ENCODE data around the gene PHF1. TPM values are rescaled to one million over a fixed set of nuclear protein-coding genes. Genes with fewer than 3 reads are reported as not detected.

The PHF1 gene
- total and polyA plus RNA-seq, 2 of the 4 experiments (the other 2 are of a cell fraction): 9.0 to 47.2 TPM

GRCh38 chr6:33390767-33391277, 20.0 kb upstream of the PHF1 start:
- ATAC-seq (ENCODE audit: low read depth): no peak
- peak overlapping the region; percentile 35; the same call in 1 of the 2 replicates for H2BK120ac ChIP-seq (ENCODE audit: low read depth, low read length)
- peak overlapping the region; percentile 69 for H3K56ac ChIP-seq (ENCODE audit: extremely low read depth, insufficient read depth, low read length)
- peaks cover 0 to 3% of the 10 kb centered on the region in 2 experiments; a peak in 1 of 4 replicates for H3K79me1 ChIP-seq (ENCODE audit: low read depth in 1 of 2, low read length in 2 of 2)
- H3K27me3 ChIP-seq (ENCODE audit: control insufficient read depth, insufficient read depth, low read length): no peaks in the 10 kb centered on the region
- peak overlapping the region; percentile 47 for H2BK5ac ChIP-seq (ENCODE audit: low read depth, low read length, poor library complexity, severe bottlenecking)
- intact Hi-C loops (cut with micrococcal nuclease): loop anchor here (1.0 to 2.0 kb wide), 3 partner anchors 19 to 34 kb away; partner anchors contain the start of gene CUTA
- H3K36me3 ChIP-seq (ENCODE audit: control insufficient read depth, insufficient read depth, low read length): no peaks in the 10 kb centered on the region
- in situ Hi-C loops (cut with MboI; ENCODE audit: low sequenced_read_pairs): no loop called here
- dilution Hi-C loops (cut with HindIII; ENCODE audit: low sequenced_read_pairs, unreplicated experiment): no loop called here
- H4K91ac ChIP-seq (ENCODE audit: insufficient read depth, low read depth, low read length): peak overlapping the region; percentile 67
- 33% methylated on average over 1 of the region's 9 CpGs; no CpG with 5 or more reads in 1 of the 2 experiments for WGBS, 2 experiments (ENCODE audit: extremely low coverage in 2 of 2, insufficient read length in 1 of 2)
- H2AK9ac ChIP-seq (replicated peaks; ENCODE audit: low read depth, low read length, poor library complexity): peak overlapping the region; percentile 22
- H3K18ac ChIP-seq (ENCODE audit: low read depth, low read length): peak overlapping the region; percentile 3; the same call in 1 of the 2 replicates
- no peak overlapping the region for H3K23ac ChIP-seq (ENCODE audit: low read depth, low read length)
- H3K27ac ChIP-seq (ENCODE audit: insufficient read depth, low read length): peak overlapping the region; percentile 32
- no peaks in the 10 kb centered on the region for H4K20me1 ChIP-seq (ENCODE audit: insufficient read depth, low read length)
- H3K9me3 ChIP-seq (ENCODE audit: control insufficient read depth, insufficient read depth, low read length): no peaks in the 10 kb centered on the region
- no TSS peak for BruUV-seq (replicated peaks)
- H3K4me2 ChIP-seq (ENCODE audit: low read depth, low read length): peak overlapping the region; percentile 28
- POLR2A ChIA-PET (ENCODE audit: unreplicated experiment): no interaction called here
- peak overlapping the region; percentile 65; the same call in 2 of the 3 replicates for H2BK15ac ChIP-seq (ENCODE audit: low read depth, low read length)
- CTCF ChIA-PET: interaction anchor here (0.7 to 1.3 kb wide), 5 partner anchors 10 to 55 kb away, joined by 3 to 7 read pairs (median 3); no protein-coding TSS in a partner anchor
- TF ChIP-seq CEBPB (IDR thresholded peaks at IDR 0.05; ENCODE audit: low read depth, low read length) (peak; percentile 74), RCOR1 (IDR thresholded peaks at IDR 0.05; ENCODE audit: insufficient replicate concordance, low read length) (no peak)
- peak overlapping the region; percentile 48; the same call in 1 of the 2 replicates for H2AK5ac ChIP-seq (ENCODE audit: low read depth, low read length)
- H2AFZ ChIP-seq (replicated peaks; ENCODE audit: low read length, poor library complexity): peak overlapping the region; percentile 92
- H2BK20ac ChIP-seq (ENCODE audit: low read depth, low read length): peak overlapping the region; percentile 16; the same call in 1 of the 2 replicates
- peak overlapping the region; percentile 56 for H4K5ac ChIP-seq (ENCODE audit: low read depth, low read length)
- peak overlapping the region; percentile 14; the same call in 1 of the 2 replicates for H3K9ac ChIP-seq (ENCODE audit: low read depth, low read length)
- H3K4me1 ChIP-seq (ENCODE audit: control insufficient read depth, insufficient read depth, low read length): no peaks in the 10 kb centered on the region
- peak overlapping the region; percentile 1; the same call in 1 of the 2 replicates for H3K4me3 ChIP-seq (ENCODE audit: insufficient read depth, low read depth, low read length)
- peak overlapping the region; percentile 24; the same call in 1 of the 2 replicates for H3K14ac ChIP-seq (replicated peaks; ENCODE audit: low read depth, low read length)
- peak overlapping the region; percentile 92 to 97 for H4K8ac ChIP-seq (ENCODE audit: low read depth in 2 of 2, low read length in 2 of 2)
- no peak for DNase-seq
- H3K4ac ChIP-seq (ENCODE audit: low read depth, low read length): peak overlapping the region; percentile 64
- H3K9me1 ChIP-seq (ENCODE audit: insufficient read depth, low read length): peaks cover 7% of the 10 kb centered on the region; the same call in 1 of the 2 replicates
